Liver (tissue), 9 donors: ENCODE results near the gene PRSS27. TPM values are rescaled to one million over a fixed set of nuclear protein-coding genes. Genes with fewer than 3 reads are reported as not detected.
A peak's percentile ranks its signal among the peaks of the same experiment; 100 is the strongest.

Experiments used
- DNase-seq: peaks from one replicate; pipeline ENCODE4 v3.0.0-alpha.2; 2017; ENCODE audit warnings: low spot score
- H3K27ac ChIP-seq, 2 donors: one replicate each; pipeline ENCODE4 v1.7.0; 2013; ENCODE audit warnings: inconsistent platforms in 2 of 2, low read length in 2 of 2, control low read depth in 1 of 2, low read depth in 1 of 2, mild to moderate bottlenecking in 1 of 2
- H3K27me3 ChIP-seq, 4 donors: one replicate each; pipeline versions ENCODE4 v1.6.1 to v1.7.0; 2013; ENCODE audit warnings: low read length in 3 of 4, inconsistent platforms in 1 of 4, mild to moderate bottlenecking in 1 of 4, moderate library complexity in 1 of 4; ENCODE audit not compliant: control insufficient read depth in 4 of 4, insufficient read depth in 4 of 4
- H3K36me3 ChIP-seq, 4 donors: one replicate each; pipeline versions ENCODE4 v1.6.1 to v1.7.0; 2013; ENCODE audit warnings: low read length in 3 of 4, mild to moderate bottlenecking in 3 of 4, low read depth in 1 of 4, moderate library complexity in 1 of 4; ENCODE audit not compliant: control insufficient read depth in 4 of 4, insufficient read depth in 3 of 4
- H3K4me1 ChIP-seq, 4 donors: one replicate each; pipeline versions ENCODE4 v1.6.1 to v1.7.0; 2013; ENCODE audit warnings: low read length in 3 of 4, mild to moderate bottlenecking in 3 of 4, moderate library complexity in 1 of 4; ENCODE audit not compliant: control insufficient read depth in 4 of 4, insufficient read depth in 4 of 4
- H3K4me3 ChIP-seq, 3 donors: one replicate each; pipeline versions ENCODE4 v1.6.1 to v1.7.0; 2013; ENCODE audit warnings: low read length in 3 of 3, control low read depth in 1 of 3, low read depth in 1 of 3, mild to moderate bottlenecking in 1 of 3
- H3K9ac ChIP-seq, 2 donors: one replicate each; pipeline ENCODE4 v1.7.0; 2013; ENCODE audit warnings: low read length in 2 of 2, mild to moderate bottlenecking in 2 of 2, moderate library complexity in 2 of 2, control low read depth in 1 of 2, low read depth in 1 of 2
- H3K9me3 ChIP-seq, 4 donors: one replicate each; pipeline versions ENCODE4 v1.6.1 to v1.7.0; 2013; ENCODE audit warnings: low read length in 3 of 4; ENCODE audit not compliant: control insufficient read depth in 4 of 4
- ATF3 ChIP-seq: IDR thresholded peaks from 2 replicates; pipeline ENCODE4 v1.6.1; 2016; ENCODE audit warnings: antibody characterized with exemption
- EGR1 ChIP-seq, 2 donors: IDR thresholded peaks; 2 replicates each; pipeline ENCODE4 v1.6.1; 2016 to 2018; ENCODE audit warnings: antibody characterized with exemption in 2 of 2, low read depth in 2 of 2
- FOXA1 ChIP-seq: IDR thresholded peaks from 2 replicates; pipeline ENCODE4 v1.6.1; 2016; ENCODE audit warnings: antibody characterized with exemption
- FOXA2 ChIP-seq: IDR thresholded peaks from 2 replicates; pipeline ENCODE4 v1.6.1; 2016; ENCODE audit warnings: antibody characterized with exemption
- GABPA ChIP-seq, 2 donors: IDR thresholded peaks in 1 of 2; conservative IDR thresholded peaks in 1 of 2; 2 replicates each; pipeline ENCODE4 v1.6.1; 2016; ENCODE audit warnings: antibody characterized with exemption in 2 of 2, mild to moderate bottlenecking in 1 of 2, moderate library complexity in 1 of 2
- HNF4A ChIP-seq, 2 donors: conservative IDR thresholded peaks; 2 replicates each; pipeline ENCODE4 v1.6.1; 2016; ENCODE audit warnings: antibody characterized with exemption in 2 of 2, mild to moderate bottlenecking in 2 of 2
- HNF4G ChIP-seq: IDR thresholded peaks from 2 replicates; pipeline ENCODE4 v1.6.1; 2016; ENCODE audit warnings: antibody characterized with exemption
- JUND ChIP-seq, 2 donors: IDR thresholded peaks; 2 replicates each; pipeline ENCODE4 v1.6.1; 2016; ENCODE audit warnings: antibody characterized with exemption in 2 of 2
- NR2F2 ChIP-seq: IDR thresholded peaks from 2 replicates; pipeline ENCODE4 v1.6.1; 2016; ENCODE audit warnings: antibody characterized with exemption
- RAD21 ChIP-seq, 2 donors: IDR thresholded peaks; 2 replicates each; pipeline ENCODE4 v1.6.1; 2016; ENCODE audit warnings: antibody characterized with exemption in 2 of 2, mild to moderate bottlenecking in 2 of 2
- REST ChIP-seq: IDR thresholded peaks from 2 replicates; pipeline ENCODE4 v1.6.1; 2016; ENCODE audit warnings: antibody characterized with exemption, mild to moderate bottlenecking
- RXRA ChIP-seq, 2 donors: IDR thresholded peaks; 2 replicates each; pipeline ENCODE4 v1.6.1; 2017 to 2018; ENCODE audit warnings: antibody characterized with exemption in 2 of 2, mild to moderate bottlenecking in 1 of 2
- SP1 ChIP-seq: IDR thresholded peaks from 2 replicates; pipeline ENCODE4 v1.6.1; 2018; ENCODE audit warnings: antibody characterized with exemption, mild to moderate bottlenecking
- TAF1 ChIP-seq: conservative IDR thresholded peaks from 2 replicates; pipeline ENCODE4 v1.6.1; 2016; ENCODE audit warnings: antibody characterized with exemption, mild to moderate bottlenecking
- YY1 ChIP-seq: IDR thresholded peaks from 2 replicates; pipeline ENCODE4 v1.6.1; 2016; ENCODE audit warnings: antibody characterized with exemption, mild to moderate bottlenecking
- ZBTB33 ChIP-seq: IDR thresholded peaks from 2 replicates; pipeline ENCODE4 v1.6.1; 2016; ENCODE audit warnings: antibody characterized with exemption
- WGBS: extraction: QIAGEN DNeasy Blood & Tissue Kit; methylation state at CpG from one replicate; pipeline ENCODE4 v1.1.7; 2013; 5-methylcytosine and 5-hydroxymethylcytosine counted together
- polyA plus RNA-seq, 2 donors: library from polyadenylated mRNA; stranded (reverse) in 1 of 2; unstranded in 1 of 2; fragments of 200-250 nt in 1 of 2; fragments of >200 nt in 1 of 2; fragmentation: Nextera tagmentation in 1 of 2; extraction: Ambion mirVana in 1 of 2; gene quantifications; one replicate each; pipeline versions ENCODE4 v1.2.1 to v1.2.3, GENCODE V29; 2013 to 2015
- total RNA-seq, 2 donors: library from RNA; depleted of rRNA; stranded (reverse); fragments of >200 nt; gene quantifications; one replicate each; pipeline ENCODE4 v1.2.3, GENCODE V29; 2014
- TF ChIP-seq, protein P1 (sequence below): IDR thresholded peaks from 2 replicates; pipeline ENCODE4 v1.6.1; 2016; ENCODE audit warnings: antibody characterized with exemption
- TF ChIP-seq, protein P2 (sequence below): fragments of 150-350 bp; IDR thresholded peaks from 2 replicates; pipeline ENCODE4 v1.5.1; 2017; ENCODE audit warnings: improper control_type of control experiment, low read depth, low read length; ENCODE audit not compliant: missing input control
- donor health status: healthy.
- donor health status: healthy.
- donor health status: healthy.
- donor health status: healthy.
- donor health status: healthy.

PRSS27 gene
- total and polyA plus RNA-seq, 4 donors: 0.05 to 1.5 (median 0.22) TPM; not detected in 1

GRCh38 chr16:2715519-2715918 is 4.5 kb downstream of the PRSS27 start:
- no peaks in the 10 kb centered on the region for H3K27me3 ChIP-seq
- H3K27ac ChIP-seq: no peak overlapping the region
- no peak overlapping the region for H3K9ac ChIP-seq
- 21% methylated on average over 33 of the region's 33 CpGs for WGBS
- H3K4me1 ChIP-seq: peaks cover 13 to 19% (median 18%) of the 10 kb centered on the region in 4 donors
- no peak overlapping the region for H3K4me3 ChIP-seq
- TF ChIP-seq EGR1 (IDR thresholded peaks at IDR 0.05; ENCODE audit: low read depth in 2 of 2) (no peak), FOXA2 (no peak), YY1 (no peak), REST (peak; percentile 99), SP1 (no peak), HNF4G (no peak)
- peak; percentile 72 for DNase-seq
- no peaks in the 10 kb centered on the region for H3K9me3 ChIP-seq
- H3K36me3 ChIP-seq: no peaks in the 10 kb centered on the region

GRCh38 chr16:2715064-2715463 is 5.0 kb downstream of the PRSS27 start:
- Histone ChIP-seq H3K9me3 (no peaks in the 10 kb centered on the region), H3K27me3 (no peaks in the 10 kb centered on the region), H3K4me1 (peaks cover 10 to 17% (median 16%) of the 10 kb centered on the region in 4 donors), H3K9ac (no peak overlapping the region), H3K4me3 (no peak overlapping the region), H3K27ac (no peak overlapping the region), H3K36me3 (no peaks in the 10 kb centered on the region)
- DNase-seq: no peak
- 35% methylated on average over 9 of the region's 9 CpGs for WGBS
- TF ChIP-seq, protein P1, sequence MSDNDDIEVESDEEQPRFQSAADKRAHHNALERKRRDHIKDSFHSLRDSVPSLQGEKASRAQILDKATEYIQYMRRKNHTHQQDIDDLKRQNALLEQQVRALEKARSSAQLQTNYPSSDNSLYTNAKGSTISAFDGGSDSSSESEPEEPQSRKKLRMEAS: no peak
- TF ChIP-seq HNF4A (conservative IDR thresholded peaks at IDR 0.05) (no peak), FOXA1 (no peak), TAF1 (no peak), ATF3 (no peak), YY1 (no peak), HNF4G (no peak), JUND (IDR thresholded peaks at IDR 0.05) (no peak), REST (no peak), EGR1 (IDR thresholded peaks at IDR 0.05; ENCODE audit: low read depth in 2 of 2) (no peak), GABPA (IDR thresholded peaks at IDR 0.05 in 1 of 2, conservative IDR thresholded peaks at IDR 0.05 in 1 of 2) (no peak), RXRA (IDR thresholded peaks at IDR 0.05) (no peak), SP1 (no peak), NR2F2 (no peak), FOXA2 (no peak), RAD21 (IDR thresholded peaks at IDR 0.05) (no peak), ZBTB33 (no peak)
- TF ChIP-seq, protein P2, sequence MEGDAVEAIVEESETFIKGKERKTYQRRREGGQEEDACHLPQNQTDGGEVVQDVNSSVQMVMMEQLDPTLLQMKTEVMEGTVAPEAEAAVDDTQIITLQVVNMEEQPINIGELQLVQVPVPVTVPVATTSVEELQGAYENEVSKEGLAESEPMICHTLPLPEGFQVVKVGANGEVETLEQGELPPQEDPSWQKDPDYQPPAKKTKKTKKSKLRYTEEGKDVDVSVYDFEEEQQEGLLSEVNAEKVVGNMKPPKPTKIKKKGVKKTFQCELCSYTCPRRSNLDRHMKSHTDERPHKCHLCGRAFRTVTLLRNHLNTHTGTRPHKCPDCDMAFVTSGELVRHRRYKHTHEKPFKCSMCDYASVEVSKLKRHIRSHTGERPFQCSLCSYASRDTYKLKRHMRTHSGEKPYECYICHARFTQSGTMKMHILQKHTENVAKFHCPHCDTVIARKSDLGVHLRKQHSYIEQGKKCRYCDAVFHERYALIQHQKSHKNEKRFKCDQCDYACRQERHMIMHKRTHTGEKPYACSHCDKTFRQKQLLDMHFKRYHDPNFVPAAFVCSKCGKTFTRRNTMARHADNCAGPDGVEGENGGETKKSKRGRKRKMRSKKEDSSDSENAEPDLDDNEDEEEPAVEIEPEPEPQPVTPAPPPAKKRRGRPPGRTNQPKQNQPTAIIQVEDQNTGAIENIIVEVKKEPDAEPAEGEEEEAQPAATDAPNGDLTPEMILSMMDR: no peak
